ENCODE results near the gene ABHD14A. TPM values are rescaled to one million over a fixed set of nuclear protein-coding genes. Genes with fewer than 3 reads are reported as not detected.
A peak's percentile ranks its signal among the peaks of the same experiment; 100 is the strongest.

Gene ABHD14A
- polyA plus RNA-seq, 3 donors: 22.8 to 31.8 (median 26.8) TPM

GRCh38 chr3:51954105-51954504, 20.8 kb upstream of the ABHD14A start:
- no peak for DNase-seq

GRCh38 chr3:51954713-51955112, 20.2 kb upstream of the ABHD14A start:
- DNase-seq: no peak

- DNase-seq: no peak
Measured at GRCh38 chr3:51955175-51955892, 19.5 kb upstream of the ABHD14A start, which contains the start of gene GPR62. TSS of gene GPR62 (plus strand) at chr3:51955381. CDS start at chr3:51955653, 272 bp downstream.

GRCh38 chr3:51955893-51956770, 18.7 kb upstream of the ABHD14A start:
- DNase-seq: no peak

GRCh38 chr3:51957520-51958205, 17.2 kb upstream of the ABHD14A start:
- DNase-seq: no peak

GRCh38 chr3:51958603-51959521, 16.0 kb upstream of the ABHD14A start:
- DNase-seq: no peak

GRCh38 chr3:51959651-51960050, 15.2 kb upstream of the ABHD14A start:
- no peak for DNase-seq

GRCh38 chr3:51960386-51960785, 14.5 kb upstream of the ABHD14A start:
- DNase-seq: no peak

- DNase-seq: no peak
Measured at GRCh38 chr3:51961011-51961410, 13.9 kb upstream of the ABHD14A start.

GRCh38 chr3:51961602-51962569, 13.0 kb upstream of the ABHD14A start:
- DNase-seq: no peak

GRCh38 chr3:51962854-51963530, 11.9 kb upstream of the ABHD14A start:
- DNase-seq: no peak

- DNase-seq: peak; percentile 85
Measured at GRCh38 chr3:51963951-51964451, 10.9 kb upstream of the ABHD14A start.

- no peak for DNase-seq
Measured at GRCh38 chr3:51964521-51964920, 10.3 kb upstream of the ABHD14A start.

- DNase-seq: no peak
Measured at GRCh38 chr3:51966016-51966415, 8.8 kb upstream of the ABHD14A start.

- DNase-seq: no peak
Measured at GRCh38 chr3:51966486-51966885, 8.4 kb upstream of the ABHD14A start.

GRCh38 chr3:51966922-51967383, 7.9 kb upstream of the ABHD14A start:
- DNase-seq: no peak

GRCh38 chr3:51967384-51968169, 7.3 kb upstream of the ABHD14A start, which contains the start of gene PCBP4:
TSS of gene PCBP4 (minus strand) at chr3:51967454. CDS start at chr3:51961240, 6,214 bp downstream.
- no peak for DNase-seq

- DNase-seq: peak; percentile 56
Measured at GRCh38 chr3:51968170-51968775, 6.6 kb upstream of the ABHD14A start.
